GM18951 (cell line): ENCODE measurements around the gene IL17C.
A peak's percentile ranks its signal among the peaks of the same experiment; 100 is the strongest.
"Not testable (repeated sequence)": the region's sequence is repeated elsewhere in the genome, so short reads cannot be mapped to it uniquely, and the experiment has no call there.

Experiments
- POLR2A ChIP-seq: IDR thresholded peaks from 4 replicates; pipeline ENCODE4 v1.6.1; 2011; ENCODE audit warnings: mild to moderate bottlenecking; ENCODE audit not compliant: insufficient read length, insufficient read depth; ENCODE audit errors: extremely low read depth
- in situ Hi-C: fragments of 300-500 bp; cut with MboI; formaldehyde crosslinking; loops from one replicate; pipeline ENCODE4 v1.12.0; 2022; ENCODE audit warnings: low sequenced_read_pairs, mixed read lengths, inconsistent platforms; ENCODE audit not compliant: unreplicated experiment

IL17C gene

DNA sequence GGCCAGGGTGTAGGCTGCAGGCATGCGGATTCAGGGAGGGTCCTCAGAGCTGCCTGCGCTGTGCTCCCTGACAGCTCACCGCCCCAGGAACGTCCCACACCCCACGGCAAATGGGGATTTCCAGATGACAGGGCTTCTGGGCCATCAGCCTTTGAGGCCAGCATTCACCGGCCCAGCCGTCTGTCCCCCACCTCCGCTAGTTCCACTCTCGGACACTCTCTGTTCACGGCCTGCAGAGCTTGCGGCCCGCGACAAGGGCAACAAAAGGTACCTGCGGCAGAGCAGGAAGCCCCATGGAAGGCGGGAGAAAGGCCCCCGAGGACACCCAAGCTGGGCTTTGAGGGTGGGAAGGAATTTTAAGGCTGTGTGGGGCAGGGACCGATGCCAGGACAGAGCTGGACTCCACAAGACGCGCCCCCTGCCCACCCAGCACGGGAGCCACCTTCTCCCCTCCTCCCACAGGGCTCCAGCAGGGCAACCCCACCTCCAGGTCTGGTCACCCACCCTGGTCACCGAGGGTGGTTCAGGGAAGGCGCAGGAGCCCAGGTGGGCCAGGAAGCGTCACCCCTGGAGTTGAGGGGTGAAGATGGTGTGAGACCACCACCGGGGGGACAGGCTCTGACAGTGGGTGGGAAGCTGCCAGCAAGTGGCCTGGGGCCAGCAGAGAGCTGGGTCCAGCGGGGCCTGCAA, 18.1 kb downstream of the IL17C start:
- in situ Hi-C loops = no loop called here

DNA sequence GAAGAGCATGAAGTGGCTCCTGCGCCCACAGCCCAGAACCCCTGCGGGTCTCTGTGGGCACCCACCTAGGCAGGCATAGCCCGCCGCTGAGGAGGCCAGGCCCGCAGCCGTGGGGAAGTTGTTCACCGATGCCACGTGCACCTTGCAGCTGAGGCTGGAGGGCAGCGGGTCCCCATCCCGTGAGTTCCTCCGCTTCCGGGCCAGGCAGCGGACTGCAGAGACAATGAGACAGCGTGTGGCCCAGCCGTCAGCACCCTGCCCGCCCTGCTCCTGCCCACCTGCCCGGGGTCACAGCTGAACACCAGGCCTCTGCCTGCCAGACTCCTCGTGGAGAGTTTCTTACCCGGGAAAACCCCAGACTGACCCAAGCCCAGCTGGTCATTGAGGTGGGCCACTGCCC, 19.0 kb downstream of the IL17C start:
- in situ Hi-C loops = no loop called here
- no peak for TF ChIP-seq POLR2A

More for the DNA sequence above, 18.1 kb downstream of the IL17C start:
- no peak for TF ChIP-seq POLR2A

DNA sequence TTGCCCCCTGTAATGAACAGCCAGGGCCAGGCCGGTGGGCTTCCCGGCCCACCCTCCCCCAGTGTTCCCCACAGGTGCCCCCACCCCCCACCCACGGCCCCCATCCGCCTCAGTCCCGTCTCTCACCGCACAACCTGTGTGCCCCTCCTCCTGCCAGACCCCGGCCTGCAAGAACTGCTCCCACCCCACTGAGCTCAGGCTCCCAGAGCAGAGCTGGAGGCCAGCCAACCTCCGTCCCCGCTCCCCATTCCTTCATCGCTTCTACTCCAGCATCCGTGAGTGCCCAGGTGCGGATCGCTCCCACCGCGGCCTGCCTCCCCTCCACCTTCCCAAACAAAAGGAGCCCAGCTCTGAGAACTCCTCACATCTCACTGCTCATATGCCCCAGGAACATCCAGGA, 20.3 kb downstream of the IL17C start:
- TF ChIP-seq POLR2A = no peak
- in situ Hi-C loops = no loop called here

DNA sequence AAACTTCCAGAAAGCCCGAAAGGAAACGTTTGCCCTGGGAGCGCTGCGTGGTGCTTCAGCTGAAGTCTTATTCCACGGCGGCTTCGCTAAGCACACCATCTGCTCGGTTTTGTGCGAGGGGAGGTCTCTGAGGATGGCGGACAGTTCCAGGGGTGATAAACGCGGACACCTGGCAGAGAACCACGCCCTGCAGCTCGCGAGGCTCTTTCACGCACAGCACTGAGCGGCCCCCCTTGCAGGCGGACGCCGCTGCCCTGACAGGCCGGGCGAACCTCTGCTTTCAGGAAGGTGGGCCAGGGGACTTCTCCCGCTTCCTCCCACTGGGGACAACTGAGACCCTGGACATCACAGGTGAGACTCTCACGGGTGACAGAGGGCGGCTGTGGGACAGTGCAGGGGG, 20.8 kb downstream of the IL17C start:
- in situ Hi-C loops = no loop called here
- no peak for TF ChIP-seq POLR2A

DNA sequence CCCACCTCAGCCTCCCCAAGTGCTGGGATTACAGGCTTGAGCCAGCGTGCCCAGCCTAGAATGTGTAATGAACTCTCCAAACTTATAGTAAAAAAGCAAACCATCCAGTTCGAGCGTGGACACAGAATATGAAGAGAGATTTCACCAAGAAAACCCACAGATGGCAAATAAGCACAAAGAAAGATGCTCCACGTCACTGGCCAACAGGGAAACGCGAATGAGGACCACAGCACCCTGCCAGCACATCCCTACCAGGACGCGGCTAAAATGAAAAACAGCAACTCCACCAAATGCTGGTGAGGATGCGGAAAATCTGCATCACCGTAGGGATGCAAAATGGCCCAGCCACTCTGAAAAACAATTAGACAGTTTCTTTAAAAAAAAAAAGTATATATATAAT, 23.1 kb downstream of the IL17C start:
- no peak for TF ChIP-seq POLR2A
- in situ Hi-C loops = no loop called here

DNA sequence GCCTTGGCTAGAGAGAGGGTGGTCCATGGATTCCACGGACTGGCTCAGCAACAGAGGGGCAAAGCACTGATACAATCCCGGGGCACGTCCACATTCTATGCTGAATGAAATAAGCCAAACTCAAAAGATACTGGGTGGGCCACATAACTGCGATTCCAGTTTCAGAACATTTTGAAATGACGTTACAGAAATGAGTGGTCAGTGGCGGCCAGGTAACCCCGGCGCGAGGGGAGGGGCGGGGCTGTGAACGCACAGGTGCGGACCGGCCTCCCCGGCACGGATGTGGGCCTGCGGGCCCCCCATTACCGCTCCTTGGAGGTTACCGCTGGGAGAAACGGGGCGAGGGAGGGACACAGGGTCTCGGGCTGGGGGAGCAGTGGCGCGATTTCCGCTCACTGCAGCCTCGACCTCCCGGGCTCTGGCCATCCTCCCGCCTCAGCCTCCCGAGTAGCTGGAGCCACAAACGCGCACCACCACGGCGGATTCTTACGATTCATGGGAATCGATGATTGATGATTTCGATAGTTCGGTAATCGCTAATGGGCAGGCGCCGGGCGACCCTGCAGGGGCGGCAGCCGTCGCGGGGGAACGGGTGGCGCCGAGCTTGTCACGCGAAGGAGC, 24.0 kb downstream of the IL17C start:
- in situ Hi-C loops = no loop called here
- no peak for TF ChIP-seq POLR2A

DNA sequence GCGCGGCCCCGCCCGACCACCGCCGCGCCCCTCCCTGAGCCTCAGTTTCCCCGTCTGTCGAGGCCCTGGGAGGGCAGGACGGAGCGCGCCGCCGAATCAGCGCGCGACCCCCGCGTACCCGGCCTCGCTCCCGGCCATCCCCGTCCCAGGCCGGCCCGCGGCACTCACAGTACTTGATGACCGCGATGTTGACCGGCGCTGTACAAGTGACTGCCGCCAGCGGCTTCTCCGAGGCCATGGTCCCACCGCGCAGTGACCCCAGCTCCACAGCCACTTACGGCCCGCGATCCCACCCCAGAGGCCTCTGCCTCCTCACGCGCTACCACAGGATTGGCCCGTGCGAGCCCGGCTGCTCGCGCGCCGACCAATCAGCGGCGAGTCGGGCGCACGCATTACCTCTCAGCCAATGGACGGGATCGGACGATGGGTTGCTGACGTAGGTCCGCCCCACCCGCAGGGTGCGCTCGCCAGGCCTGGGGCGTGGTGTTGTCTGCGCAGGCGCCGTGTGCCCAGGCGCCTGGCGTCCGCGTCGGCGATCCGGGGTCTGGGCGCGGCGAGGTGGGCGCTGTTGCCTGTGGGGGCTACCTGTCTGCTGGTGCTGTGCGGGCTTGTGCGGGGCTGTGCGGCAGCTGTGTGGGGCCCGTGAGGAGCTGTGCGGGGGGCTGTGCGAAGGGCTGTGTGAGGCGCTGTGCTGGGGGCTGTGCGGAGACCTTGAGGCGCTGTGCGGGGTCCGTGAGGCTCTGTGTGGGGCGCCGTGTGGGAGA, 24.7 kb downstream of the IL17C start, which contains the start of gene MVD:
Gene MVD, minus strand, starts transcription at position 249 of the 764 bp plus-strand sequence. Its CDS starts 11 bp downstream, at position 238.
- peak; percentile 97 for TF ChIP-seq POLR2A
- in situ Hi-C loops = no loop called here

DNA sequence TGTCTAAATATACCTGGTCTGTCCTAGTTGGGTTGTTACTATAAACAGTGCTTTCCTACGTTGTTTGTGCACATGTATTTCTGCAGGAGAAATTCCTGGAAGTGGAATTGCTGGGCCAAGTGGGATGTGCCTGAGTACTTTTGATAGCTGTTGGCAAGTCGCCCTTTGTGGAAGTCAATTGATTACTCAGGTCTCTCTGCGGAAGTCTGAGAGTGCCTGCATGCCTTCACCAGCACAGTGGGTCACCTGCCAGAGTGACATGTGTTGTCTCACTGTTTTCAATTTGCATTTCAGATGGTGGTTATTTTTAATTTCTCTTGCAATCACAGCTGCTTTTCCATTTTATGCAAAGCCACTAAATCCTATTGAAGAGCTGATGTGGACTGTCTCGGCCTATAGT, 26.8 kb downstream of the IL17C start:
- in situ Hi-C loops = no loop called here
- TF ChIP-seq POLR2A = no peak

DNA sequence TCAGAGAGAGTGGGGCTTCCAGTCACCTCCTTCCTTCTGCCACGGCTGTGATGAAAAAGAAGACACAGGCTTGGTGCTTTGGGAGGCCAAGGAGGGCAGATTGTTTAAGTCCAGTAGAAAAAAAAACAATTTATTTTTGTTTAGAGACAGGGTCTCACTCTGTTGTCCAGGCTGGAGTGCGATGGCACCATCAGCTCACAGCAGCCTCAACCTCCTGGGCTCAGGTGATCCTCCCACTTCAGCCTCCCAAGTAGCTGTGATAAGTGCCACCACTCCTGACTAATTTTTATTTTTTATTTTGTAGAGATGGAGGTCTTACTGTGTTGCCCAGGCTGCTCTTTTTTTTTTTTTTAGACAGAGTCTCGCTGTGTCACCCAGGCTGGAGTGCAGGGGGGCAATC, 27.2 kb downstream of the IL17C start:
- in situ Hi-C loops = no loop called here
- TF ChIP-seq POLR2A = no peak

DNA sequence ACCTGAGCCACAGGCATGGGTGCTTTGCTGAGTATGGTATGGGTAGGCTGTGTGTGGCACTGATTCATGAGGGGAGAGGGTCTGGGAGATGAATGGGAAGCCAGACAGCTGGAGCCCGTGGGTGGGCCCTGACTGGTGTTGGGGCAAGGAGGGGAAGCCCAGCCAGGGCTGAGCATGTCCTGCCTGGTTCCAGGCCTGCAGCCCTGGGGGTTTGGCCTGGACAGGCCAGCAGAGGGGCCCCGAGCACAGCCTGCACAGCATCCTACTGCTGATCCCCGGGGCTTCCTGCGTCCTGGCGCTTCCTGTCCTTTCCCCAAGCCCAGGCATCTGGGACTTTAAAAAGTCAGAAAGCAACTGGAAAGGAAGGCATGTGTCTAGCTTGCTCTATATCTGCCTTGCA, 29.1 kb downstream of the IL17C start:
- no peak for TF ChIP-seq POLR2A
- in situ Hi-C loops = no loop called here

DNA sequence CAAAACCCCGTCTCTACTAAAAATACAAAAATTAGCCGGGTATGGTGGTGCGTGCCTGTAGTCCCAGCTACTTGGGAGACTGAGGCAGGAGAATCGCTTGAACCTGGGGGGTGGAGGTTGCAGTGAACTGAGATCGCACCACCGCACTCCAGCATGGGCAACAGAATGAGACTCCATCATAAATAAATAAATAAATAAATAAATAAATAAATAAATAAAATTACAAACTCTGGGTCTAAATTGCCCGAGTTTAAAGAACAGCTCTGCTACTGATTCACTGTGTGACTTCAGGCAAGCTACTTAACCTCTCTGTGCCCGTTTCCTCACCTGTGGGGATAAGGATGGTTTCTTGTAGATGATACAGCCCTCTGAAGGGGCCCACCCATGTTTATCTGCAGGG, 31.1 kb downstream of the IL17C start:
- in situ Hi-C loops = not testable (repeated sequence)

DNA sequence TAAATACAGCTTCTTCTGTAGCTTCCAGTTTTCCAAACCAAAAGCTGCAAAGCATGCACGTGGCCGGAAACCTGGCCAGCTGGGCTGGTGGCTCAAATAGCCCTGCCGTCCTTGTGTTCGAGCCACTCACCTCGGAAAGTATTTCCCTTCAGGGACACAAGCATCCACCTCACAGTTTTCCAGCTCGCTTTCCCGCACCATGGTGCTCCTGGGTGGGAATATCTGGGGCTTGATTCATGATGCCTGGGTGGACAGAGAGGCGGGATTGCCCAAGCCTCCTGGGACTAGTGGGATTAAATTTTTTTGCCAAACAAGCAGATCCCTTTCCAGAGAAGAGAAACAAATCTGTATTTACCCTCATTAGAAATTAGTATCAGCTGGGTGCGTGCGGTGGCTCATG, 31.6 kb downstream of the IL17C start:
- in situ Hi-C loops = no loop called here
- no peak for TF ChIP-seq POLR2A

DNA sequence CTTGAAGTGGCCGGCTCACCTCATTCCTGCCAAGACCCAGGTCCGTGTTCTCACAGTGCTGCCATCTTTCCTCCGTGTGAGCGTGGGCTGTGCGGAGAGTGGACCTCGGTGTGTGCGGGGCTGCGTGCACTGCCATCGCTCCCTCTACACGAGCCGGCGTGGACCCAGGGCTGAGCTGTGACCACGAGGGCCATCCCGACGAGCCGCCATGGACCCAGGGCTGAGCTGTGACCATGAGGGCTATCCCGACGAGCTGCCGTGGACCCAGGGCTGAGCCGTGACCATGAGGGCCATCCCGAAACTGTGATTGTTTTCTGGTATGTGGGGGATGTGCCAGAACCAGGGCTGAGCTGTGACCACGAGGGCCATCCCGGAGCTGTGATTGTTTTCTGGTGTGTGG, 33.4 kb downstream of the IL17C start:
- TF ChIP-seq POLR2A = no peak

DNA sequence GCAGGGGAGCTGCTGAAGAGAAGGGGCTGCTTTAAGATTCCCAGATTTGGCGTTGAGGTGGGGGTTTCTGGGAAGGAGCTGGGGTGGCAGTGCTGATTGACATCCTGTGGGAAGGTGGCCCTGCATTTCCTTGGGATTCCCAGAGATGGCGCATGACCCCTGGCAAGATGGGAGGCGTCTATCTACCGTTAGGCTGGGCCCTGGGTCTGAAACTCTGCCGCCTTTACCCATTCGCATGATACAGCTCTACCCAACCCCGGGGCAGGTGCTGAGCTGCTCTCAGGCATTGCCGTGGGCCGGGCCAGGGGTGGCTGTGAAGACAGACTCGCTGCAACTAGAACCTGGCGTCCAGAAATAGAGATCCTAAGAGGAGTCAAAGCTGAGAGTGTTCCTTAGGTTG, 34.4 kb downstream of the IL17C start:
- TF ChIP-seq POLR2A = no peak
- in situ Hi-C loops = no loop called here

More for the DNA sequence above, 33.4 kb downstream of the IL17C start:
- in situ Hi-C loops = no loop called here
